Measurements from ENCODE around the gene TP53I13. TPM values are rescaled to one million over a fixed set of nuclear protein-coding genes. Genes with fewer than 3 reads are reported as not detected.

TP53I13 gene
- total and polyA plus RNA-seq, 2 of the 13 experiments (the other 11 are each of a cell fraction or from before 2014, with no cell fraction given) = 16.9 to 25.7 TPM

- TF ChIP-seq ZNF512B (CRISPR knock-in tag; IDR thresholded peaks at IDR 0.05; ENCODE audit: borderline replicate concordance) (0 out of 2 replicates have a peak, but pooled peaks have one; percentile 13), ZBTB20 (CRISPR knock-in tag; IDR thresholded peaks at IDR 0.05; ENCODE audit: borderline replicate concordance, low read depth) (no peak), ZFY (CRISPR knock-in tag; IDR thresholded peaks at IDR 0.05) (peak; percentile 94), HMGA1 (CRISPR knock-in tag; conservative IDR thresholded peaks at IDR 0.05) (no peak), KDM1A (CRISPR knock-in tag; IDR thresholded peaks at IDR 0.05) (no peak), ZNF646 (CRISPR knock-in tag; IDR thresholded peaks at IDR 0.05) (no peak), SMAD9 (CRISPR knock-in tag; IDR thresholded peaks at IDR 0.05) (no peak), DR1 (CRISPR knock-in tag; IDR thresholded peaks at IDR 0.05) (no peak), CENPX (CRISPR knock-in tag; IDR thresholded peaks at IDR 0.05) (no peak), ZNF720 (CRISPR knock-in tag; IDR thresholded peaks at IDR 0.05) (no peak), GATAD2A (CRISPR knock-in tag; IDR thresholded peaks at IDR 0.05) (peak; percentile 7; the same call in 1 of the 2 replicates), HNF1B (CRISPR knock-in tag; IDR thresholded peaks at IDR 0.05) (peak; percentile 76; the same call in 1 of the 2 replicates), POLR2AphosphoS5 (IDR thresholded peaks at IDR 0.05; ENCODE audit: low read depth, low read length) (peak; percentile 64), ARID3A (IDR thresholded peaks at IDR 0.05; ENCODE audit: low read depth, low read length) (no peak), ZSCAN31 (CRISPR knock-in tag; IDR thresholded peaks at IDR 0.05; ENCODE audit: low read depth) (no peak)
These were observed at the start of gene TP53I13 (continued) for GRCh38 chr17:29568331-29569244.

All from HepG2 (cell line).